Loucy (cell line): Measurements from ENCODE around the gene CLVS2.

Source experiments
- H2AFZ ChIP-seq: fragments of 200-600 bp; sonication (generic); 2 replicates; pipeline ENCODE4 v1.6.0; 2016; ENCODE audit warnings: antibody characterized with exemption, mild to moderate bottlenecking, low read length, moderate library complexity
- H3F3A ChIP-seq: fragments of 200-600 bp; 2 replicates; pipeline ENCODE4 v1.6.0; 2016; ENCODE audit warnings: antibody characterized with exemption, low read depth, mild to moderate bottlenecking
- H3K27me3 ChIP-seq: fragments of 200-600 bp; sonication (generic); 2 replicates; pipeline ENCODE4 v1.6.1; 2014; ENCODE audit warnings: low read length, mild to moderate bottlenecking; ENCODE audit not compliant: insufficient read depth, poor library complexity, severe bottlenecking
- H3K36me3 ChIP-seq: fragments of 200-600 bp; sonication (generic); 2 replicates; pipeline ENCODE4 v1.6.1; 2016; ENCODE audit warnings: low read length; ENCODE audit not compliant: insufficient read depth
- H3K4me1 ChIP-seq: fragments of 200-600 bp; sonication (generic); 2 replicates; pipeline ENCODE4 v1.5.1; 2014; ENCODE audit warnings: low read length, mild to moderate bottlenecking; ENCODE audit not compliant: insufficient read depth, poor library complexity, severe bottlenecking
- H3K4me2 ChIP-seq: fragments of 200-600 bp; sonication (generic); 2 replicates; pipeline ENCODE4 v1.6.0; 2014; ENCODE audit warnings: antibody characterized with exemption, low read length, low read depth, mild to moderate bottlenecking; ENCODE audit not compliant: poor library complexity, severe bottlenecking
- H3K4me3 ChIP-seq: fragments of 200-600 bp; sonication (generic); 2 replicates; pipeline ENCODE4 v1.5.1; 2014; ENCODE audit warnings: low read length, mild to moderate bottlenecking, mixed read lengths; ENCODE audit not compliant: poor library complexity, severe bottlenecking
- H3K79me2 ChIP-seq: fragments of 200-600 bp; sonication (generic); 2 replicates; pipeline ENCODE4 v1.6.1; 2014; ENCODE audit warnings: low read length; ENCODE audit not compliant: insufficient read depth
- H3K9ac ChIP-seq: fragments of 200-600 bp; sonication (generic); 2 replicates; pipeline ENCODE4 v1.6.0; 2014; ENCODE audit warnings: mild to moderate bottlenecking, low read depth, low read length, moderate library complexity; ENCODE audit not compliant: poor library complexity, severe bottlenecking
- H3K9me2 ChIP-seq: fragments of 200-600 bp; sonication (generic); replicated peaks from 2 replicates; pipeline ENCODE4 v1.6.1; 2016; ENCODE audit warnings: low read depth, low read length, mixed read lengths
- H3K9me3 ChIP-seq: fragments of 200-600 bp; sonication (generic); 2 replicates; pipeline ENCODE4 v1.6.1; 2014; ENCODE audit warnings: mild to moderate bottlenecking, antibody characterized with exemption, low read length, low read depth; ENCODE audit not compliant: insufficient read depth
- H4K20me1 ChIP-seq: fragments of 200-600 bp; sonication (generic); 2 replicates; pipeline ENCODE4 v1.6.0; 2014; ENCODE audit warnings: antibody characterized with exemption, low read length, mild to moderate bottlenecking; ENCODE audit not compliant: insufficient read depth, poor library complexity, severe bottlenecking
- EZH2phosphoT487 ChIP-seq: fragments of 200-600 bp; IDR thresholded peaks from 2 replicates; pipeline ENCODE4 v1.6.1; 2018; ENCODE audit warnings: antibody characterized with exemption, mild to moderate bottlenecking, moderate library complexity, borderline replicate concordance
- TF ChIP-seq, protein P1 (sequence below): fragments of 200-600 bp; sonication (generic); conservative IDR thresholded peaks from 2 replicates; pipeline ENCODE4 v1.5.1; 2014; ENCODE audit warnings: mild to moderate bottlenecking, antibody characterized with exemption, low read length

The CLVS2 gene

DNA sequence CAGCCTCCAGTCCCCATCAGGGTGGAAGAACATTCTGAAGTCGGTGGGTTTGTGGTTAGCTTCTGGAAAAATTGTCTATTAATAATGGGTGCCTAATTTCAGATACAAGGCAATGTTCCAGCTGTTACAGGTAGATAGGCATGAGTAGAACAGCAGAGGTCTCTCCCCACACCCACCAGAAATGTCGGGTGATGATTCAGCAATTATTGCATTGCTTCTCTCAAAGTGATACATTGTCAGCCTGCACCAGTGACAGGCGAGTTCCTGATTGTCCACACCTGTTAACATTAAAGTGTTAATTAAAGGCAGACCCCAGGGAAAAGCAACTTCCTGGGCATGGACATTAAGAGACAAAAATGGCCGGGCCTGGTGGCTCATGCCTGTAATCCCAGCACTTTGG is 18.9 kb upstream of the CLVS2 start:
- no peak for TF ChIP-seq EZH2phosphoT487
- TF ChIP-seq, protein P1, sequence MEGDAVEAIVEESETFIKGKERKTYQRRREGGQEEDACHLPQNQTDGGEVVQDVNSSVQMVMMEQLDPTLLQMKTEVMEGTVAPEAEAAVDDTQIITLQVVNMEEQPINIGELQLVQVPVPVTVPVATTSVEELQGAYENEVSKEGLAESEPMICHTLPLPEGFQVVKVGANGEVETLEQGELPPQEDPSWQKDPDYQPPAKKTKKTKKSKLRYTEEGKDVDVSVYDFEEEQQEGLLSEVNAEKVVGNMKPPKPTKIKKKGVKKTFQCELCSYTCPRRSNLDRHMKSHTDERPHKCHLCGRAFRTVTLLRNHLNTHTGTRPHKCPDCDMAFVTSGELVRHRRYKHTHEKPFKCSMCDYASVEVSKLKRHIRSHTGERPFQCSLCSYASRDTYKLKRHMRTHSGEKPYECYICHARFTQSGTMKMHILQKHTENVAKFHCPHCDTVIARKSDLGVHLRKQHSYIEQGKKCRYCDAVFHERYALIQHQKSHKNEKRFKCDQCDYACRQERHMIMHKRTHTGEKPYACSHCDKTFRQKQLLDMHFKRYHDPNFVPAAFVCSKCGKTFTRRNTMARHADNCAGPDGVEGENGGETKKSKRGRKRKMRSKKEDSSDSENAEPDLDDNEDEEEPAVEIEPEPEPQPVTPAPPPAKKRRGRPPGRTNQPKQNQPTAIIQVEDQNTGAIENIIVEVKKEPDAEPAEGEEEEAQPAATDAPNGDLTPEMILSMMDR: no peak
- Histone ChIP-seq H3K4me1 (peaks cover 9% of the 10 kb centered on the region), H3K79me2 (no peaks in the 10 kb centered on the region), H4K20me1 (no peaks in the 10 kb centered on the region), H3K4me3 (no peak overlapping the region), H3K9me3 (no peaks in the 10 kb centered on the region), H3K9ac (no peak overlapping the region), H3K36me3 (no peaks in the 10 kb centered on the region), H3F3A (no peaks in the 10 kb centered on the region), H3K9me2 (no peaks in the 10 kb centered on the region), H3K4me2 (no peak overlapping the region), H3K27me3 (no peaks in the 10 kb centered on the region), H2AFZ (no peak overlapping the region)

DNA sequence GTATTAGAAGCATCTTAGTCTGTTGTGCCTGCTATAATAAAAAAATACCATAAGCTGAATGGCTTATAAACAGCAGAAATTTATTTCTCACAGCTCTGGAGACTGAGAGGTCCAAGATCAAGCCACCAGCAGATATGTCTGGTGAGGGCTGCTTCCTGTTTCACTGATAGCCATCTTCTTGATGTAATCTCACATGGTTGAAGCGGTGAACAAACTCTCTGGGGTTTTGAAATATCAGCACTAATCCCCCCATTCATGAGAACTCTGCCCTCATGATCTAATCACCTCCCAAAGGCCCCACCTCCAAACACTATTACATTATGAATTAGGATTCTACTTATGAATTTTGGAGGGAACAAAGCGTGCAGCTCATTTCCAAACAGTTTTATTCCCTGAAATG is 11.6 kb upstream of the CLVS2 start:
- no peak overlapping the region for H2AFZ ChIP-seq
- H3K36me3 ChIP-seq: no peaks in the 10 kb centered on the region
- H3K27me3 ChIP-seq: no peaks in the 10 kb centered on the region
- no peaks in the 10 kb centered on the region for H4K20me1 ChIP-seq
- 0 out of 2 replicates have a peak, but pooled peaks cover 6% of the 10 kb centered on the region for H3F3A ChIP-seq
- peaks cover 22% of the 10 kb centered on the region for H3K4me1 ChIP-seq
- TF ChIP-seq EZH2phosphoT487: no peak
- TF ChIP-seq, protein P1: no peak
- H3K9ac ChIP-seq: no peak overlapping the region
- no peaks in the 10 kb centered on the region for H3K9me3 ChIP-seq
- H3K9me2 ChIP-seq: no peaks in the 10 kb centered on the region
- peak overlapping the region; percentile 55 for H3K4me2 ChIP-seq
- no peaks in the 10 kb centered on the region for H3K79me2 ChIP-seq
- peak overlapping the region; percentile 12 for H3K4me3 ChIP-seq

DNA sequence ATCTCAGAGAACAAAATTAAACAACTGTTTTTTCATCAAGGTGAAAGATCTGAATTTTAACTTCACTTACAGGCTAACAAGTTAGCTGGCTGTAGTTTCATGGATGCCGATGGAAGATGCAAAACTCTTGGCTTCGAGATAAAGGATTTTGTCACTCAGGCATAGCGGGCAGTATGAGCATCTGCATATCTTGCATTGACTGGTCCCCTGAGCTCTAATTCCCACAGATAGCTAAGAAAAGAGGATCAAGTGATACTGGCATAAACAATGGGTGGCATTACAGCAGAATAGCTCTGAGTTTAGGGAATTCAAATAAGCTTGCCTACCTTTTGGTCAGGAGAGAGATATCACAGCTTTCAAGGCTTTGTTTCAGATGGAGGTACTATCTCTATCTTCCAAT is 1.8 kb upstream of the CLVS2 start:
- Histone ChIP-seq H2AFZ (no peak overlapping the region), H3K9me3 (no peaks in the 10 kb centered on the region), H3K36me3 (no peaks in the 10 kb centered on the region), H3K9me2 (no peaks in the 10 kb centered on the region), H3K9ac (no peak overlapping the region), H3K4me1 (no peaks in the 10 kb centered on the region), H3K4me2 (no peak overlapping the region), H4K20me1 (no peaks in the 10 kb centered on the region), H3F3A (no peaks in the 10 kb centered on the region), H3K4me3 (no peak overlapping the region), H3K79me2 (no peaks in the 10 kb centered on the region), H3K27me3 (no peaks in the 10 kb centered on the region)
- TF ChIP-seq, protein P1: no peak
- no peak for TF ChIP-seq EZH2phosphoT487
